Skeletal muscle cell (primary cell): ENCODE measurements around the gene PRPF40B.
A peak's percentile ranks its signal among the peaks of the same experiment; 100 is the strongest.

Experiments
- DNase-seq: peaks from one replicate; pipeline ENCODE4 v3.0.0-alpha.2; 2010; ENCODE audit warnings: low read depth
- H3K4me3 ChIP-seq: 2 replicates; pipeline ENCODE4 v1.5.1; 2011; ENCODE audit warnings: low read depth, mild to moderate bottlenecking, control low read depth, low read length, moderate library complexity

PRPF40B gene

GRCh38 chr12:49623142-49623904, at the start of gene PRPF40B:
Gene PRPF40B (plus strand): TSS chr12:49623561. CDS start chr12:49623591, 30 bp downstream.
- peak within 1 kb of the TSS; percentile 64 for H3K4me3 ChIP-seq
- no peak for DNase-seq

GRCh38 chr12:49577589-49578315, 45.6 kb upstream of the PRPF40B start:
- no peak for DNase-seq

GRCh38 chr12:49578471-49579112, 44.8 kb upstream of the PRPF40B start:
- DNase-seq = no peak
- no peak overlapping the region for H3K4me3 ChIP-seq

More at GRCh38 chr12:49577589-49578315, 45.6 kb upstream of the PRPF40B start:
- H3K4me3 ChIP-seq = no peak overlapping the region

GRCh38 chr12:49580572-49581535, 42.5 kb upstream of the PRPF40B start:
- no peak overlapping the region for H3K4me3 ChIP-seq
- peak; percentile 31 for DNase-seq

- H3K4me3 ChIP-seq = no peak overlapping the region
- no peak for DNase-seq
These were observed 41.2 kb upstream of the PRPF40B start for GRCh38 chr12:49582201-49582600.

GRCh38 chr12:49582850-49583249, 40.5 kb upstream of the PRPF40B start:
- no peak for DNase-seq
- H3K4me3 ChIP-seq = no peak overlapping the region

GRCh38 chr12:49583366-49584094, 39.8 kb upstream of the PRPF40B start:
- H3K4me3 ChIP-seq = no peak overlapping the region
- DNase-seq = peak; percentile 25

- no peak overlapping the region for H3K4me3 ChIP-seq
- DNase-seq = no peak
These were observed 38.8 kb upstream of the PRPF40B start for GRCh38 chr12:49584591-49584990.

GRCh38 chr12:49585477-49586459, 37.6 kb upstream of the PRPF40B start:
- no peak for DNase-seq
- H3K4me3 ChIP-seq = no peak overlapping the region

- no peak for DNase-seq
- H3K4me3 ChIP-seq = no peak overlapping the region
These were observed 36.0 kb upstream of the PRPF40B start for GRCh38 chr12:49587174-49587908.

- DNase-seq = no peak
- H3K4me3 ChIP-seq = no peak overlapping the region
These were observed 35.1 kb upstream of the PRPF40B start for GRCh38 chr12:49588281-49588680.

- H3K4me3 ChIP-seq = no peak overlapping the region
- no peak for DNase-seq
These were observed 34.4 kb upstream of the PRPF40B start for GRCh38 chr12:49588721-49589516.

- H3K4me3 ChIP-seq = no peak overlapping the region
These were observed 24.8 kb upstream of the PRPF40B start for GRCh38 chr12:49598527-49598926.

GRCh38 chr12:49599961-49600360, 23.4 kb upstream of the PRPF40B start:
- no peak for DNase-seq
- H3K4me3 ChIP-seq = no peak overlapping the region

More at GRCh38 chr12:49598527-49598926, 24.8 kb upstream of the PRPF40B start:
- no peak for DNase-seq

- no peak overlapping the region for H3K4me3 ChIP-seq
- no peak for DNase-seq
These were observed 19.6 kb upstream of the PRPF40B start for GRCh38 chr12:49603721-49604120.

- no peak overlapping the region for H3K4me3 ChIP-seq
- DNase-seq = no peak
These were observed 18.5 kb upstream of the PRPF40B start for GRCh38 chr12:49604856-49605255.
